ENCODE results near the gene PERCC1. TPM values are rescaled to one million over a fixed set of nuclear protein-coding genes. Genes with fewer than 3 reads are reported as not detected.

PERCC1 gene
- total RNA-seq, 1 donor from 2014 or later = not detected

- H3K27ac ChIP-seq (ENCODE audit: low read depth, low read length) = no peak overlapping the region
- no peaks in the 10 kb centered on the region for H3K4me1 ChIP-seq (ENCODE audit: insufficient read depth, low read length)
- Mint-ChIP-seq H3K36me3 (ENCODE audit: low read depth, unreplicated experiment) (peaks cover 6% of the 10 kb centered on the region), H3K27me3 (ENCODE audit: low read depth, unreplicated experiment) (peaks cover 2% of the 10 kb centered on the region), H3K4me3 (ENCODE audit: unreplicated experiment) (no peak overlapping the region), H3K9me3 (ENCODE audit: unreplicated experiment) (no peaks in the 10 kb centered on the region), H3K27ac (ENCODE audit: unreplicated experiment) (no peak overlapping the region), H3K4me1 (ENCODE audit: low read depth, unreplicated experiment) (no peaks in the 10 kb centered on the region)
- H3K4me3 ChIP-seq (ENCODE audit: insufficient read depth, low read depth, low read length) = no peak overlapping the region
- DNase-seq (ENCODE audit: low read depth) (no peak), FAIRE-seq (no peak)
- no peak overlapping the region for H2AFZ ChIP-seq (ENCODE audit: low read depth, low read length)
- H3K9ac ChIP-seq (ENCODE audit: low read length) = no peak overlapping the region
- H3K4me2 ChIP-seq (ENCODE audit: low read length) = no peak overlapping the region
- no peaks in the 10 kb centered on the region for H3K36me3 ChIP-seq (ENCODE audit: insufficient read depth, low read length)
- no peaks in the 10 kb centered on the region for H3K79me2 ChIP-seq (ENCODE audit: insufficient read depth, low read length)
- no peaks in the 10 kb centered on the region for H3K9me3 ChIP-seq (ENCODE audit: insufficient read depth, low read depth, low read length)
- H4K20me1 ChIP-seq (ENCODE audit: insufficient read depth, low read length) = no peaks in the 10 kb centered on the region
- no peak for TF ChIP-seq EZH2 (IDR thresholded peaks at IDR 0.05; ENCODE audit: insufficient read depth, low read length)
- H3K27me3 ChIP-seq (ENCODE audit: insufficient read depth, low read length) = no peaks in the 10 kb centered on the region
Observed at GRCh38 chr16:1446296-1447080, 15.6 kb downstream of the PERCC1 start.

GRCh38 chr16:1447965-1448364, 17.1 kb downstream of the PERCC1 start:
- H3K4me2 ChIP-seq (ENCODE audit: low read length) = no peak overlapping the region
- no peak overlapping the region for H3K9ac ChIP-seq (ENCODE audit: low read length)
- FAIRE-seq = no peak
- no peak overlapping the region for H2AFZ ChIP-seq (ENCODE audit: low read depth, low read length)
- H3K27ac Mint-ChIP-seq (ENCODE audit: unreplicated experiment) = no peak overlapping the region
- no peak overlapping the region for H3K4me3 ChIP-seq (ENCODE audit: insufficient read depth, low read depth, low read length)
- H3K9me3 ChIP-seq (ENCODE audit: insufficient read depth, low read depth, low read length) = no peaks in the 10 kb centered on the region
- H3K27ac ChIP-seq (ENCODE audit: low read depth, low read length) = no peak overlapping the region
- no peaks in the 10 kb centered on the region for H3K79me2 ChIP-seq (ENCODE audit: insufficient read depth, low read length)
- TF ChIP-seq CTCF (IDR thresholded peaks at IDR 0.05; ENCODE audit: insufficient read depth, low read depth, low read length) (no peak), EZH2 (IDR thresholded peaks at IDR 0.05; ENCODE audit: insufficient read depth, low read length) (no peak)
- no peaks in the 10 kb centered on the region for H3K4me1 ChIP-seq (ENCODE audit: insufficient read depth, low read length)
- H3K9me3 Mint-ChIP-seq (ENCODE audit: unreplicated experiment) = no peaks in the 10 kb centered on the region
- H3K27me3 ChIP-seq (ENCODE audit: insufficient read depth, low read length) = no peaks in the 10 kb centered on the region
- no peaks in the 10 kb centered on the region for H4K20me1 ChIP-seq (ENCODE audit: insufficient read depth, low read length)
- no peaks in the 10 kb centered on the region for H3K36me3 ChIP-seq (ENCODE audit: insufficient read depth, low read length)
- no peaks in the 10 kb centered on the region for H3K27me3 Mint-ChIP-seq (ENCODE audit: low read depth, unreplicated experiment)
- no peaks in the 10 kb centered on the region for H3K4me1 Mint-ChIP-seq (ENCODE audit: low read depth, unreplicated experiment)
- no peak for DNase-seq (ENCODE audit: low read depth)
- no peak overlapping the region for H3K4me3 Mint-ChIP-seq (ENCODE audit: unreplicated experiment)
- H3K36me3 Mint-ChIP-seq (ENCODE audit: low read depth, unreplicated experiment) = peaks cover 8% of the 10 kb centered on the region

GRCh38 chr16:1448536-1449116, 17.7 kb downstream of the PERCC1 start:
- Histone ChIP-seq H3K9ac (ENCODE audit: low read length) (no peak overlapping the region), H2AFZ (ENCODE audit: low read depth, low read length) (no peak overlapping the region), H3K9me3 (ENCODE audit: insufficient read depth, low read depth, low read length) (no peaks in the 10 kb centered on the region), H3K27ac (ENCODE audit: low read depth, low read length) (no peak overlapping the region), H3K4me2 (ENCODE audit: low read length) (no peak overlapping the region), H3K36me3 (ENCODE audit: insufficient read depth, low read length) (no peaks in the 10 kb centered on the region), H3K27me3 (ENCODE audit: insufficient read depth, low read length) (no peaks in the 10 kb centered on the region), H4K20me1 (ENCODE audit: insufficient read depth, low read length) (no peaks in the 10 kb centered on the region), H3K4me3 (ENCODE audit: insufficient read depth, low read depth, low read length) (no peak overlapping the region), H3K79me2 (ENCODE audit: insufficient read depth, low read length) (no peaks in the 10 kb centered on the region), H3K4me1 (ENCODE audit: insufficient read depth, low read length) (no peaks in the 10 kb centered on the region)
- H3K4me1 Mint-ChIP-seq (ENCODE audit: low read depth, unreplicated experiment) = no peaks in the 10 kb centered on the region
- H3K9me3 Mint-ChIP-seq (ENCODE audit: unreplicated experiment) = no peaks in the 10 kb centered on the region
- FAIRE-seq (no peak), DNase-seq (ENCODE audit: low read depth) (no peak)
- H3K4me3 Mint-ChIP-seq (ENCODE audit: unreplicated experiment) = no peak overlapping the region
- H3K36me3 Mint-ChIP-seq (ENCODE audit: low read depth, unreplicated experiment) = peaks cover 8% of the 10 kb centered on the region
- no peaks in the 10 kb centered on the region for H3K27me3 Mint-ChIP-seq (ENCODE audit: low read depth, unreplicated experiment)
- H3K27ac Mint-ChIP-seq (ENCODE audit: unreplicated experiment) = no peak overlapping the region
- TF ChIP-seq CTCF (IDR thresholded peaks at IDR 0.05; ENCODE audit: insufficient read depth, low read depth, low read length) (no peak), EZH2 (IDR thresholded peaks at IDR 0.05; ENCODE audit: insufficient read depth, low read length) (no peak)

Measured in astrocyte (in vitro differentiated cells and primary cell).